B cell (primary cell): ENCODE measurements around the gene DCUN1D3. TPM values are rescaled to one million over a fixed set of nuclear protein-coding genes. Genes with fewer than 3 reads are reported as not detected.

Source experiments
- ATAC-seq: fragments of 200-7000 bp; cut with Tn5 transposase; one replicate; pipeline ENCODE4 v1.10.0; 2021; ENCODE audit warnings: low read depth, mild to moderate bottlenecking, moderate number of reproducible peaks, moderate library complexity
- CTCF ChIA-PET: fragments of 350-600 bp; sonication (Branson Sonifier 250); formaldehyde crosslinking; loops from one replicate; lab custom pipeline; 2021; ENCODE audit warnings: antibody characterized with exemption, inconsistent platforms; lab: Charles Lee
- POLR2A ChIA-PET: fragments of 350-600 bp; sonication (Branson Sonifier 250); formaldehyde crosslinking; loops from one replicate; lab custom pipeline; 2021; ENCODE audit warnings: antibody characterized with exemption; lab: Charles Lee
- DNase-seq: peaks from one replicate; pipeline ENCODE4 v3.0.0; 2013
- H2AFZ ChIP-seq: 2 replicates; pipeline ENCODE4 v1.6.1; 2012; ENCODE audit warnings: mild to moderate bottlenecking, low read depth, low read length; ENCODE audit not compliant: insufficient read depth, poor library complexity, severe bottlenecking
- H3K27ac ChIP-seq, 2 donors: 1 replicate in 1 of 2; 2 replicates in 1 of 2; pipeline ENCODE4 v1.5.1; 2012 to 2013; ENCODE audit warnings: low read length in 2 of 2, mild to moderate bottlenecking in 2 of 2, moderate library complexity in 1 of 2
- H3K27me3 ChIP-seq, 4 experiments: fragments of 200-600 bp in 1 of 4; sonication (generic) in 1 of 4; replicated peaks in 1 of 4; 1 replicate in 2 of 4; 2 replicates in 2 of 4; pipeline versions ENCODE4 v1.6.1 to v1.7.0; 2013 to 2016; ENCODE audit warnings: low read length in 3 of 4, mild to moderate bottlenecking in 2 of 4, mixed read lengths in 1 of 4, moderate library complexity in 1 of 4; ENCODE audit not compliant: insufficient read depth in 4 of 4, control insufficient read depth in 3 of 4; ENCODE audit errors: control extremely low read depth in 1 of 4
- H3K36me3 ChIP-seq, 2 experiments: replicated peaks in 1 of 2; 1 replicate in 1 of 2; 2 replicates in 1 of 2; pipeline versions ENCODE4 v1.6.1 to v1.7.1; 2013; ENCODE audit warnings: low read length in 1 of 2; ENCODE audit not compliant: insufficient read depth in 2 of 2, control insufficient read depth in 1 of 2; ENCODE audit errors: control extremely low read depth in 1 of 2, extremely low read depth in 1 of 2
- H3K4me1 ChIP-seq, 2 donors: fragments of 200-600 bp in 1 of 2; sonication (generic) in 1 of 2; 1 replicate in 1 of 2; 2 replicates in 1 of 2; pipeline versions ENCODE4 v1.5.1 to v1.6.1; 2013 to 2017; ENCODE audit warnings: low read length in 2 of 2; ENCODE audit not compliant: control insufficient read depth in 2 of 2, insufficient read depth in 2 of 2
- H3K4me2 ChIP-seq: replicated peaks from 2 replicates; pipeline ENCODE3; 2012; ENCODE audit warnings: mild to moderate bottlenecking, low read depth, low read length; ENCODE audit not compliant: poor library complexity, severe bottlenecking
- H3K4me3 ChIP-seq, 5 experiments: fragments of 200-600 bp in 1 of 5; sonication (generic) in 1 of 5; 1 replicate in 3 of 5; 2 replicates in 2 of 5; pipeline versions ENCODE4 v1.5.1 to v1.7.0; 2011 to 2016; ENCODE audit warnings: low read length in 4 of 5, mild to moderate bottlenecking in 4 of 5, low read depth in 2 of 5, control low read depth in 1 of 5, moderate library complexity in 1 of 5; ENCODE audit not compliant: insufficient read depth in 1 of 5; ENCODE audit errors: control extremely low read depth in 1 of 5, extremely low read depth in 1 of 5
- H3K79me2 ChIP-seq: fragments of 200-600 bp; sonication (generic); one replicate; pipeline ENCODE4 v1.6.0; 2016; ENCODE audit warnings: low read length; ENCODE audit not compliant: control insufficient read depth, insufficient read depth
- H3K9ac ChIP-seq: fragments of 200-600 bp; sonication (generic); 2 replicates; pipeline ENCODE4 v1.6.1; 2017; ENCODE audit warnings: mild to moderate bottlenecking, low read length, moderate library complexity
- H3K9me3 ChIP-seq, 3 donors: one replicate each; pipeline versions ENCODE4 v1.6.1 to v1.7.1; 2013; ENCODE audit warnings: low read length in 2 of 3; ENCODE audit not compliant: control insufficient read depth in 2 of 3, insufficient read depth in 1 of 3; ENCODE audit errors: control extremely low read depth in 1 of 3
- H4K20me1 ChIP-seq: 2 replicates; pipeline ENCODE4 v1.6.0; 2012; ENCODE audit warnings: mild to moderate bottlenecking, low read length; ENCODE audit not compliant: insufficient read depth, control insufficient read depth, poor library complexity, severe bottlenecking
- H3K27ac Mint-ChIP-seq: one replicate; pipeline ENCODE4 v1.8.0; 2021; ENCODE audit warnings: mixed read lengths
- H3K27me3 Mint-ChIP-seq: one replicate; pipeline ENCODE4 v1.8.0; 2021; ENCODE audit warnings: mixed read lengths
- H3K4me1 Mint-ChIP-seq: one replicate; pipeline ENCODE4 v1.8.0; 2021; ENCODE audit warnings: mixed read lengths
- H3K4me3 Mint-ChIP-seq: one replicate; pipeline ENCODE4 v1.8.0; 2021; ENCODE audit warnings: mixed read lengths
- H3K9me3 Mint-ChIP-seq: one replicate; pipeline ENCODE4 v1.8.0; 2022; ENCODE audit warnings: mixed read lengths; ENCODE audit not compliant: insufficient read depth
- EZH2 ChIP-seq: IDR thresholded peaks from 2 replicates; pipeline ENCODE4 v1.6.1; 2012; ENCODE audit warnings: borderline replicate concordance, low read depth, mild to moderate bottlenecking, moderate library complexity, low read length; ENCODE audit not compliant: insufficient read depth, poor library complexity, severe bottlenecking
- WGBS: methylation state at CpG from one replicate; pipeline ENCODE4 v1.1.5; 2013; ENCODE audit warnings: missing lambda C conversion rate; ENCODE audit not compliant: insufficient coverage; 5-methylcytosine and 5-hydroxymethylcytosine counted together
- intact Hi-C: fragments of 100-400 bp; cut with micrococcal nuclease; formaldehyde crosslinking; loops from one replicate; pipeline ENCODE4 v1.10.0; 2022
- polyA plus RNA-seq: library from polyadenylated mRNA; depleted of rRNA; stranded (reverse); fragments of >200 nt; gene quantifications from 2 replicates; pipeline ENCODE4 v1.2.3, GENCODE V29; 2012
- total RNA-seq, 2 donors: library from RNA; stranded (reverse); fragments of 120-200 nt in 1 of 2; gene quantifications; 1 replicate in 1 of 2; 2 replicates in 1 of 2; pipeline versions ENCODE4 v1.2.3 to v1.2.4, GENCODE V29; 2013 to 2022
- TF ChIP-seq, protein P1 (sequence below): fragments of 200-600 bp; IDR thresholded peaks from one replicate; pipeline ENCODE4 v1.8.0; 2022; ENCODE audit warnings: antibody characterized with exemption, mild to moderate bottlenecking

Gene DCUN1D3
- total and polyA plus RNA-seq, 2 donors (not counting 1 experiment from before 2014, with no cell fraction given), result 2.0 to 5.0 TPM

DNA sequence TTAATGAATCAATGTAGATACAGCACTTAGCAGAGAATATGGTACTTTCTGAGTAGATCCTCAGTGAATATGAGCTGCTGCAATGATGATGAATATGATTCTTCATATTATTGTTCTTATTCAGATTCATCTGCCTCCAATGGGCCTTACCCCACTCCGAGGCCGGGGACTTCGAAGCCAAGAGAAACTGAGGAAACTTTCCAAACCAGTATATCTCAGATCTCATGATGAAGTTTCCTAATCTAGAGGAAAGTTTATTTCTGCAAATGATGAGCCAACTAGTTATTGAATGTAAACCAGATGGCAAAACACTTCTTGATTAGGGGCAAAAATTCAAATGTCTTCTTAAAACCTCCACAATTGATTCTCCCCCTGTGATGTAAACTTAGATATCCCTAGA, 23.7 kb upstream of the DCUN1D3 start:
- Mint-ChIP-seq H3K4me1 (no peaks in the 10 kb centered on the region), H3K9me3 (no peaks in the 10 kb centered on the region), H3K27me3 (no peaks in the 10 kb centered on the region), H3K4me3 (no peak overlapping the region), H3K27ac (no peak overlapping the region)
- CTCF ChIA-PET, result no interaction called here
- WGBS, result no CpG with 5 or more reads among the region's 3 CpGs
- TF ChIP-seq EZH2, result no peak
- TF ChIP-seq, protein P1, sequence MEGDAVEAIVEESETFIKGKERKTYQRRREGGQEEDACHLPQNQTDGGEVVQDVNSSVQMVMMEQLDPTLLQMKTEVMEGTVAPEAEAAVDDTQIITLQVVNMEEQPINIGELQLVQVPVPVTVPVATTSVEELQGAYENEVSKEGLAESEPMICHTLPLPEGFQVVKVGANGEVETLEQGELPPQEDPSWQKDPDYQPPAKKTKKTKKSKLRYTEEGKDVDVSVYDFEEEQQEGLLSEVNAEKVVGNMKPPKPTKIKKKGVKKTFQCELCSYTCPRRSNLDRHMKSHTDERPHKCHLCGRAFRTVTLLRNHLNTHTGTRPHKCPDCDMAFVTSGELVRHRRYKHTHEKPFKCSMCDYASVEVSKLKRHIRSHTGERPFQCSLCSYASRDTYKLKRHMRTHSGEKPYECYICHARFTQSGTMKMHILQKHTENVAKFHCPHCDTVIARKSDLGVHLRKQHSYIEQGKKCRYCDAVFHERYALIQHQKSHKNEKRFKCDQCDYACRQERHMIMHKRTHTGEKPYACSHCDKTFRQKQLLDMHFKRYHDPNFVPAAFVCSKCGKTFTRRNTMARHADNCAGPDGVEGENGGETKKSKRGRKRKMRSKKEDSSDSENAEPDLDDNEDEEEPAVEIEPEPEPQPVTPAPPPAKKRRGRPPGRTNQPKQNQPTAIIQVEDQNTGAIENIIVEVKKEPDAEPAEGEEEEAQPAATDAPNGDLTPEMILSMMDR, result no peak
- Histone ChIP-seq H3K4me3 (no peak overlapping the region), H2AFZ (no peak overlapping the region), H3K27me3 (no peaks in the 10 kb centered on the region), H3K4me1 (no peaks in the 10 kb centered on the region), H3K27ac (no peak overlapping the region), H3K4me2 (no peak overlapping the region), H3K9ac (no peak overlapping the region), H3K36me3 (peaks cover 10 to 14% of the 10 kb centered on the region in 2 experiments), H3K79me2 (no peaks in the 10 kb centered on the region), H4K20me1 (no peaks in the 10 kb centered on the region), H3K9me3 (no peaks in the 10 kb centered on the region)
- POLR2A ChIA-PET, result no interaction called here
- DNase-seq, result no peak
- no peak for ATAC-seq
- intact Hi-C loops, result no loop called here

DNA sequence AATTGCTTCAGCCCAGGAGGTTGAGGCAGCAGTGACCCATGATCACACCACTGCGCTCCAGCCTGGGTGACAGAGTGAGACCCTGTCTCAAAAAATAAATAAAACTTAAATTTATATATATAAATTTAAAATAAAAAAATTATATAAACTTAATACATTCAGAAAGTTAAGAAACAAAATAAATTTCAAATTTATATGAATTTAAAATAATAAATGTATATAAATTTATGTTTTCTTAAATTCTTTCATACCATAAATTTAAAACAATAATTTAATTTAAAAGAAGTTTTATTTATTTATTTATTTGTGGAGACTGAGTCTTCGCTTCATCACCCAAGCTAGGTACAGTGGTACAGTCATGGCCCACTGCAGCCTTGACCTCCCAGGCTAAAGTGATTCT, 20.6 kb upstream of the DCUN1D3 start:
- peaks cover 12 to 21% of the 10 kb centered on the region in 2 experiments for H3K36me3 ChIP-seq
- peaks cover 0 to 5% of the 10 kb centered on the region in 2 donors for H3K4me1 ChIP-seq
- ATAC-seq (no peak), DNase-seq (no peak)
- H4K20me1 ChIP-seq, result no peaks in the 10 kb centered on the region
- no peaks in the 10 kb centered on the region for H3K27me3 Mint-ChIP-seq
- no peaks in the 10 kb centered on the region for H3K9me3 ChIP-seq
- no peak overlapping the region for H3K9ac ChIP-seq
- POLR2A ChIA-PET, result no interaction called here
- H3K27me3 ChIP-seq, result no peaks in the 10 kb centered on the region
- no peak overlapping the region for H3K4me3 ChIP-seq
- H3K4me2 ChIP-seq, result no peak overlapping the region
- H3K79me2 ChIP-seq, result peaks cover 10% of the 10 kb centered on the region
- WGBS, result no CpG with 5 or more reads among the region's 2 CpGs
- TF ChIP-seq, protein P1, result no peak
- TF ChIP-seq EZH2, result no peak
- intact Hi-C loops, result no loop called here
- peaks cover 11% of the 10 kb centered on the region for H3K4me1 Mint-ChIP-seq
- H3K27ac Mint-ChIP-seq, result no peak overlapping the region
- no peaks in the 10 kb centered on the region for H3K9me3 Mint-ChIP-seq
- no peak overlapping the region for H2AFZ ChIP-seq
- no peak overlapping the region for H3K27ac ChIP-seq
- CTCF ChIA-PET, result interaction anchor here (0.6 to 1.3 kb wide), 2 partner anchors 179 to 238 kb away, joined by 3 read pairs; partner anchors contain the start of genes LDAF1 and THUMPD1
- no peak overlapping the region for H3K4me3 Mint-ChIP-seq
